ELF-1 (cell line): ENCODE results near the gene FXYD7.
"Not testable (repeated sequence)": the region's sequence is repeated elsewhere in the genome, so short reads cannot be mapped to it uniquely, and the experiment has no call there.

Experiments
- DNase-seq: peaks from one replicate; pipeline ENCODE4 v3.0.0-alpha.2; 2016; ENCODE audit warnings: low read depth, low spot score

Gene FXYD7

GRCh38 chr19:35165200-35166058 lies 22.4 kb downstream of the FXYD7 start:
- no peak for DNase-seq

- no peak for DNase-seq
Observed at GRCh38 chr19:35166100-35167063, 23.3 kb downstream of the FXYD7 start.

GRCh38 chr19:35167251-35168119 lies 24.4 kb downstream of the FXYD7 start:
- no peak for DNase-seq

- DNase-seq: no peak
Observed at GRCh38 chr19:35168196-35168595, 25.1 kb downstream of the FXYD7 start.

GRCh38 chr19:35169221-35169995 lies 26.4 kb downstream of the FXYD7 start:
- DNase-seq: no peak

GRCh38 chr19:35170359-35171061 lies 27.5 kb downstream of the FXYD7 start:
- no peak for DNase-seq

- no peak for DNase-seq
Observed at GRCh38 chr19:35171730-35172129, 28.7 kb downstream of the FXYD7 start.

- no peak for DNase-seq
Observed at GRCh38 chr19:35174226-35174625, 31.2 kb downstream of the FXYD7 start.

- DNase-seq: no peak
Observed at GRCh38 chr19:35176181-35176570, 33.1 kb downstream of the FXYD7 start.

GRCh38 chr19:35177377-35178274 lies 34.6 kb downstream of the FXYD7 start:
- no peak for DNase-seq

GRCh38 chr19:35178701-35179100 lies 35.6 kb downstream of the FXYD7 start:
- DNase-seq: no peak

GRCh38 chr19:35179830-35180229 lies 36.8 kb downstream of the FXYD7 start:
- no peak for DNase-seq

- DNase-seq: no peak
Observed at GRCh38 chr19:35181387-35181786, 38.3 kb downstream of the FXYD7 start.

- no peak for DNase-seq
Observed at GRCh38 chr19:35184267-35184666, 41.2 kb downstream of the FXYD7 start.

GRCh38 chr19:35184884-35185283 lies 41.8 kb downstream of the FXYD7 start:
- DNase-seq: no peak

GRCh38 chr19:35194012-35194984 lies 51.2 kb downstream of the FXYD7 start:
- no peak for DNase-seq

- DNase-seq: no peak
Observed at GRCh38 chr19:35195830-35196229, 52.8 kb downstream of the FXYD7 start.

GRCh38 chr19:35196861-35197260 lies 53.8 kb downstream of the FXYD7 start:
- not testable (repeated sequence) for DNase-seq
